Measurements from ENCODE around the gene HS6ST3. TPM values are rescaled to one million over a fixed set of nuclear protein-coding genes. Genes with fewer than 3 reads are reported as not detected.

The HS6ST3 gene
- total and polyA plus RNA-seq, 2 experiments from 2014 or later: 0.11 TPM; not detected in 1

- no peak for DNase-seq
- H3K79me2 ChIP-seq (ENCODE audit: insufficient read depth): no peaks in the 10 kb centered on the region
- no peaks in the 10 kb centered on the region for H3K9me3 ChIP-seq (ENCODE audit: low read depth)
- no peaks in the 10 kb centered on the region for H3F3A ChIP-seq (ENCODE audit: insufficient read depth)
- no peaks in the 10 kb centered on the region for H3K4me1 ChIP-seq (ENCODE audit: insufficient read depth)
- H3K9me2 ChIP-seq (ENCODE audit: insufficient read depth): no peaks in the 10 kb centered on the region
- H3K4me3 ChIP-seq: no peak overlapping the region
- no peak overlapping the region for H3K27ac ChIP-seq
- no peaks in the 10 kb centered on the region for H3K36me3 ChIP-seq (ENCODE audit: low read depth)
- no peak overlapping the region for H3K4me2 ChIP-seq (ENCODE audit: unreplicated experiment)
- 53 to 59% methylated on average over 4 of the region's 4 CpGs for WGBS, 2 experiments (ENCODE audit: low coverage in 1 of 2, low lambda C conversion rate in 2 of 2, missing lambda C conversion rate in 2 of 2)
- no peak overlapping the region for H3K9ac ChIP-seq
- TF ChIP-seq EZH2phosphoT487 (IDR thresholded peaks at IDR 0.05; ENCODE audit: insufficient read depth, low read depth): no peak
- no peak for TF ChIP-seq EZH2 (IDR thresholded peaks at IDR 0.05; ENCODE audit: insufficient read depth, poor library complexity, severe bottlenecking)
- no peaks in the 10 kb centered on the region for H3K27me3 ChIP-seq (replicated peaks; ENCODE audit: insufficient read depth)
- H2AFZ ChIP-seq: no peak overlapping the region
- H4K20me1 ChIP-seq (ENCODE audit: insufficient read depth): no peaks in the 10 kb centered on the region
- in situ Hi-C loops (cut with MboI): no loop called here
These were observed 209.3 kb downstream of the HS6ST3 start for GRCh38 chr13:96299235-96299634.

GRCh38 chr13:96308568-96308967 is 218.7 kb downstream of the HS6ST3 start:
- Histone ChIP-seq H3K4me3 (no peak overlapping the region), H3K4me1 (ENCODE audit: insufficient read depth) (no peaks in the 10 kb centered on the region), H3K9me3 (ENCODE audit: low read depth) (no peaks in the 10 kb centered on the region), H4K20me1 (ENCODE audit: insufficient read depth) (no peaks in the 10 kb centered on the region), H3K9ac (no peak overlapping the region), H3F3A (ENCODE audit: insufficient read depth) (no peaks in the 10 kb centered on the region), H3K9me2 (ENCODE audit: insufficient read depth) (no peaks in the 10 kb centered on the region), H3K27ac (no peak overlapping the region), H3K36me3 (ENCODE audit: low read depth) (no peaks in the 10 kb centered on the region), H3K4me2 (ENCODE audit: unreplicated experiment) (no peak overlapping the region), H3K79me2 (ENCODE audit: insufficient read depth) (no peaks in the 10 kb centered on the region), H3K27me3 (replicated peaks; ENCODE audit: insufficient read depth) (no peaks in the 10 kb centered on the region), H2AFZ (no peak overlapping the region)
- no peak for TF ChIP-seq EZH2 (IDR thresholded peaks at IDR 0.05; ENCODE audit: insufficient read depth, poor library complexity, severe bottlenecking)
- no peak for TF ChIP-seq EZH2phosphoT487 (IDR thresholded peaks at IDR 0.05; ENCODE audit: insufficient read depth, low read depth)
- no peak for DNase-seq
- WGBS, 2 experiments (ENCODE audit: low coverage in 1 of 2, low lambda C conversion rate in 2 of 2, missing lambda C conversion rate in 2 of 2): 57 to 72% methylated on average over 3 of the region's 3 CpGs
- in situ Hi-C loops (cut with MboI): no loop called here

- WGBS, 2 experiments (ENCODE audit: low coverage in 1 of 2, low lambda C conversion rate in 2 of 2, missing lambda C conversion rate in 2 of 2): 30 to 40% methylated on average over 1 of the region's 1 CpG
- Histone ChIP-seq H3K36me3 (ENCODE audit: low read depth) (no peaks in the 10 kb centered on the region), H3K4me1 (ENCODE audit: insufficient read depth) (no peaks in the 10 kb centered on the region), H3F3A (ENCODE audit: insufficient read depth) (no peaks in the 10 kb centered on the region), H3K9ac (no peak overlapping the region), H2AFZ (no peak overlapping the region), H3K9me3 (ENCODE audit: low read depth) (no peaks in the 10 kb centered on the region), H3K27ac (no peak overlapping the region), H3K27me3 (replicated peaks; ENCODE audit: insufficient read depth) (no peaks in the 10 kb centered on the region), H4K20me1 (ENCODE audit: insufficient read depth) (no peaks in the 10 kb centered on the region; the same call in 1 of the 2 replicates), H3K4me2 (ENCODE audit: unreplicated experiment) (no peak overlapping the region), H3K79me2 (ENCODE audit: insufficient read depth) (no peaks in the 10 kb centered on the region), H3K4me3 (no peak overlapping the region), H3K9me2 (ENCODE audit: insufficient read depth) (no peaks in the 10 kb centered on the region)
- in situ Hi-C loops (cut with MboI): no loop called here
- TF ChIP-seq EZH2 (IDR thresholded peaks at IDR 0.05; ENCODE audit: insufficient read depth, poor library complexity, severe bottlenecking) (no peak), EZH2phosphoT487 (IDR thresholded peaks at IDR 0.05; ENCODE audit: insufficient read depth, low read depth) (no peak)
- no peak for DNase-seq
These were observed 225.1 kb downstream of the HS6ST3 start for GRCh38 chr13:96314974-96315373.

- Histone ChIP-seq H3K9ac (no peak overlapping the region), H3K27me3 (replicated peaks; ENCODE audit: insufficient read depth) (no peaks in the 10 kb centered on the region), H3K79me2 (ENCODE audit: insufficient read depth) (no peaks in the 10 kb centered on the region), H3K4me2 (ENCODE audit: unreplicated experiment) (no peak overlapping the region), H3K4me3 (no peak overlapping the region), H3K27ac (no peak overlapping the region), H2AFZ (no peak overlapping the region), H3K9me3 (ENCODE audit: low read depth) (no peaks in the 10 kb centered on the region), H3F3A (ENCODE audit: insufficient read depth) (no peaks in the 10 kb centered on the region), H3K9me2 (ENCODE audit: insufficient read depth) (no peaks in the 10 kb centered on the region), H4K20me1 (ENCODE audit: insufficient read depth) (no peaks in the 10 kb centered on the region), H3K4me1 (ENCODE audit: insufficient read depth) (no peaks in the 10 kb centered on the region), H3K36me3 (ENCODE audit: low read depth) (no peaks in the 10 kb centered on the region)
- in situ Hi-C loops (cut with MboI): no loop called here
- DNase-seq: peak; percentile 1
- TF ChIP-seq EZH2phosphoT487 (IDR thresholded peaks at IDR 0.05; ENCODE audit: insufficient read depth, low read depth) (no peak), EZH2 (IDR thresholded peaks at IDR 0.05; ENCODE audit: insufficient read depth, poor library complexity, severe bottlenecking) (no peak)
- 57 to 70% methylated on average over 4 of the region's 4 CpGs for WGBS, 2 experiments (ENCODE audit: low coverage in 1 of 2, low lambda C conversion rate in 2 of 2, missing lambda C conversion rate in 2 of 2)
These were observed 248.1 kb downstream of the HS6ST3 start for GRCh38 chr13:96338030-96338429.

- H3K79me2 ChIP-seq (ENCODE audit: insufficient read depth): no peaks in the 10 kb centered on the region
- H3K9ac ChIP-seq: no peak overlapping the region
- WGBS, 2 experiments (ENCODE audit: low coverage in 1 of 2, low lambda C conversion rate in 2 of 2, missing lambda C conversion rate in 2 of 2): 76 to 85% methylated on average over 3 of the region's 3 CpGs
- no peaks in the 10 kb centered on the region for H3K9me3 ChIP-seq (ENCODE audit: low read depth)
- DNase-seq: no peak
- H3K9me2 ChIP-seq (ENCODE audit: insufficient read depth): no peaks in the 10 kb centered on the region
- no peaks in the 10 kb centered on the region for H3K27me3 ChIP-seq (replicated peaks; ENCODE audit: insufficient read depth)
- no peaks in the 10 kb centered on the region for H4K20me1 ChIP-seq (ENCODE audit: insufficient read depth)
- no peak overlapping the region for H2AFZ ChIP-seq
- H3K27ac ChIP-seq: no peak overlapping the region
- no peaks in the 10 kb centered on the region for H3K36me3 ChIP-seq (ENCODE audit: low read depth)
- H3K4me1 ChIP-seq (ENCODE audit: insufficient read depth): no peaks in the 10 kb centered on the region
- in situ Hi-C loops (cut with MboI): no loop called here
- no peak overlapping the region for H3K4me3 ChIP-seq
- TF ChIP-seq EZH2 (IDR thresholded peaks at IDR 0.05; ENCODE audit: insufficient read depth, poor library complexity, severe bottlenecking): no peak
- no peaks in the 10 kb centered on the region for H3F3A ChIP-seq (ENCODE audit: insufficient read depth)
- H3K4me2 ChIP-seq (ENCODE audit: unreplicated experiment): no peak overlapping the region
These were observed 252.4 kb downstream of the HS6ST3 start for GRCh38 chr13:96342286-96342685.

Data from GM23248 (cell line).